ENCODE data around the gene STAC2. TPM values are rescaled to one million over a fixed set of nuclear protein-coding genes. Genes with fewer than 3 reads are reported as not detected.

Gene STAC2
- total RNA-seq, 2 experiments from 2014 or later, result 0.03 TPM; not detected in 1

- Histone ChIP-seq H3K9me2 (ENCODE audit: insufficient read depth, low read length) (no peaks in the 10 kb centered on the region), H3K4me1 (ENCODE audit: insufficient read depth, low read length, poor library complexity, severe bottlenecking) (peaks cover 23% of the 10 kb centered on the region), H3K9me3 (ENCODE audit: low read length) (no peaks in the 10 kb centered on the region), H3K4me3 (ENCODE audit: low read depth, low read length, poor library complexity, severe bottlenecking) (no peak overlapping the region), H3K36me3 (ENCODE audit: insufficient read depth, low read length) (no peaks in the 10 kb centered on the region), H3K79me2 (ENCODE audit: insufficient read depth, low read depth, low read length) (no peaks in the 10 kb centered on the region), H3K4me2 (ENCODE audit: low read length) (no peak overlapping the region), H3K27ac (ENCODE audit: low read depth, low read length, poor library complexity, severe bottlenecking) (no peak overlapping the region), H4K20me1 (ENCODE audit: insufficient read depth, low read length) (no peaks in the 10 kb centered on the region), H2AFZ (ENCODE audit: low read length) (no peak overlapping the region)
- no peak for DNase-seq (ENCODE audit: low spot score)
- no peak for TF ChIP-seq EZH2phosphoT487 (IDR thresholded peaks at IDR 0.05; ENCODE audit: borderline replicate concordance, low read depth, low read length)
- TF ChIP-seq CTCF (conservative IDR thresholded peaks at IDR 0.05; ENCODE audit: low read length), result no peak
- no TSS peak for BruUV-seq (replicated peaks)
- intact Hi-C loops (cut with micrococcal nuclease; ENCODE audit: unreplicated experiment), result no loop called here
- ChIA-PET CTCF (ENCODE audit: unreplicated experiment) (interaction anchor here (3.9 kb wide), 1 partner anchor 22 kb away, joined by 23 read pairs; no protein-coding TSS in a partner anchor), POLR2A (interaction anchor here (3.2 kb wide), 1 partner anchor 23 kb away, joined by 18 read pairs; no protein-coding TSS in a partner anchor)
These were observed 4.6 kb upstream of the STAC2 start for GRCh38 chr17:39230361-39230760.

- intact Hi-C loops (cut with micrococcal nuclease; ENCODE audit: unreplicated experiment), result no loop called here
- H3K9me3 ChIP-seq (ENCODE audit: low read length), result no peaks in the 10 kb centered on the region
- no peaks in the 10 kb centered on the region for H3K36me3 ChIP-seq (ENCODE audit: insufficient read depth, low read length)
- CTCF ChIA-PET (ENCODE audit: unreplicated experiment), result interaction anchor here (3.9 kb wide), 1 partner anchor 21 kb away, joined by 23 read pairs; no protein-coding TSS in a partner anchor
- peaks cover 17% of the 10 kb centered on the region for H3K4me1 ChIP-seq (ENCODE audit: insufficient read depth, low read length, poor library complexity, severe bottlenecking)
- H3K9me2 ChIP-seq (ENCODE audit: insufficient read depth, low read length), result no peaks in the 10 kb centered on the region
- no peaks in the 10 kb centered on the region for H4K20me1 ChIP-seq (ENCODE audit: insufficient read depth, low read length)
- POLR2A ChIA-PET, result interaction anchor here (3.2 kb wide), 1 partner anchor 22 kb away, joined by 18 read pairs; no protein-coding TSS in a partner anchor
- no TSS peak for BruUV-seq (replicated peaks)
- H3K27ac ChIP-seq (ENCODE audit: low read depth, low read length, poor library complexity, severe bottlenecking), result no peak overlapping the region
- H3K4me2 ChIP-seq (ENCODE audit: low read length), result no peak overlapping the region
- H3K79me2 ChIP-seq (ENCODE audit: insufficient read depth, low read depth, low read length), result no peaks in the 10 kb centered on the region
- H2AFZ ChIP-seq (ENCODE audit: low read length), result no peak overlapping the region
- DNase-seq (ENCODE audit: low spot score), result no peak
- TF ChIP-seq EZH2phosphoT487 (IDR thresholded peaks at IDR 0.05; ENCODE audit: borderline replicate concordance, low read depth, low read length) (no peak), CTCF (conservative IDR thresholded peaks at IDR 0.05; ENCODE audit: low read length) (no peak)
- no peak overlapping the region for H3K4me3 ChIP-seq (ENCODE audit: low read depth, low read length, poor library complexity, severe bottlenecking)
These were observed 3.6 kb upstream of the STAC2 start for GRCh38 chr17:39229274-39229913.

GRCh38 chr17:39227364-39227919, 1.7 kb upstream of the STAC2 start:
- intact Hi-C loops (cut with micrococcal nuclease; ENCODE audit: unreplicated experiment), result no loop called here
- no peak overlapping the region for H2AFZ ChIP-seq (ENCODE audit: low read length)
- peaks cover 13% of the 10 kb centered on the region for H3K4me1 ChIP-seq (ENCODE audit: insufficient read depth, low read length, poor library complexity, severe bottlenecking)
- H3K9me3 ChIP-seq (ENCODE audit: low read length), result no peaks in the 10 kb centered on the region
- ChIA-PET CTCF (ENCODE audit: unreplicated experiment) (no interaction called here), POLR2A (no interaction called here)
- BruUV-seq (replicated peaks), result no TSS peak
- no peak overlapping the region for H3K4me3 ChIP-seq (ENCODE audit: low read depth, low read length, poor library complexity, severe bottlenecking)
- H4K20me1 ChIP-seq (ENCODE audit: insufficient read depth, low read length), result no peaks in the 10 kb centered on the region
- H3K4me2 ChIP-seq (ENCODE audit: low read length), result no peak overlapping the region
- H3K27ac ChIP-seq (ENCODE audit: low read depth, low read length, poor library complexity, severe bottlenecking), result no peak overlapping the region
- TF ChIP-seq EZH2phosphoT487 (IDR thresholded peaks at IDR 0.05; ENCODE audit: borderline replicate concordance, low read depth, low read length) (no peak), CTCF (conservative IDR thresholded peaks at IDR 0.05; ENCODE audit: low read length) (no peak)
- H3K79me2 ChIP-seq (ENCODE audit: insufficient read depth, low read depth, low read length), result no peaks in the 10 kb centered on the region
- no peaks in the 10 kb centered on the region for H3K36me3 ChIP-seq (ENCODE audit: insufficient read depth, low read length)
- no peaks in the 10 kb centered on the region for H3K9me2 ChIP-seq (ENCODE audit: insufficient read depth, low read length)
- DNase-seq (ENCODE audit: low spot score), result no peak

Data from OCI-LY7 (cell line).